Small intestine (tissue), 7 donors: ENCODE data around the gene PANX2. TPM values are rescaled to one million over a fixed set of nuclear protein-coding genes. Genes with fewer than 3 reads are reported as not detected.

Experiments
- DNase-seq, 2 donors: peaks; one replicate each; pipeline versions ENCODE4 v3.0.0 to v3.0.0-alpha.2; 2013
- FAIRE-seq: peaks from 2 replicates; lab custom pipeline; 2012; peaks lifted over from hg19 to GRCh38; lab: Jason Lieb, UNC
- H3K27ac ChIP-seq, 3 donors: one replicate each; pipeline ENCODE4 v1.5.1; 2013; ENCODE audit warnings: low read length in 2 of 3, mild to moderate bottlenecking in 2 of 3, control low read depth in 1 of 3, inconsistent platforms in 1 of 3, low read depth in 1 of 3, moderate library complexity in 1 of 3
- H3K27me3 ChIP-seq, 3 donors: one replicate each; pipeline ENCODE4 v1.6.1; 2013; ENCODE audit warnings: low read length in 3 of 3, inconsistent platforms in 1 of 3; ENCODE audit not compliant: control insufficient read depth in 3 of 3, insufficient read depth in 3 of 3
- H3K36me3 ChIP-seq, 3 donors: one replicate each; pipeline ENCODE4 v1.6.1; 2013; ENCODE audit warnings: low read length in 3 of 3, inconsistent platforms in 1 of 3, low read depth in 1 of 3, mild to moderate bottlenecking in 1 of 3, moderate library complexity in 1 of 3; ENCODE audit not compliant: control insufficient read depth in 3 of 3, insufficient read depth in 2 of 3
- H3K4me1 ChIP-seq, 3 donors: one replicate each; pipeline ENCODE4 v1.6.1; 2013; ENCODE audit warnings: low read length in 2 of 3, inconsistent platforms in 1 of 3, low read depth in 1 of 3, mild to moderate bottlenecking in 1 of 3, moderate library complexity in 1 of 3; ENCODE audit not compliant: control insufficient read depth in 3 of 3, insufficient read depth in 2 of 3
- H3K4me3 ChIP-seq, 3 donors: one replicate each; pipeline ENCODE4 v1.5.1; 2013; ENCODE audit warnings: low read length in 3 of 3, control low read depth in 1 of 3, inconsistent platforms in 1 of 3, low read depth in 1 of 3, mild to moderate bottlenecking in 1 of 3, moderate library complexity in 1 of 3
- H3K9me3 ChIP-seq, 2 donors: one replicate each; pipeline ENCODE4 v1.6.1; 2013; ENCODE audit warnings: low read depth in 1 of 2, low read length in 1 of 2; ENCODE audit not compliant: control insufficient read depth in 2 of 2, insufficient read depth in 1 of 2
- WGBS, 3 donors: extraction: QIAGEN DNeasy Blood & Tissue Kit; methylation state at CpG; one replicate each; pipeline ENCODE4 v1.1.7; 2013; 5-methylcytosine and 5-hydroxymethylcytosine counted together
- polyA plus RNA-seq, 4 donors: library from polyadenylated mRNA; stranded (reverse) in 3 of 4; unstranded in 1 of 4; fragments of 200-250 nt in 3 of 4; fragments of 120-200 nt in 1 of 4; gene quantifications; one replicate each; pipeline versions ENCODE4 v1.2.1 to v1.2.3, GENCODE V29; 2013
- donor health status: healthy with polysubstance abuse.
- donor health status: control.
- donor health status: control.
- donor health status: Bipolar disorder and iron deficiency.
- donor health status: healthy.

PANX2 gene
- polyA plus RNA-seq, 4 donors, result 0.12 to 0.36 TPM; not detected in 2

GRCh38 chr22:50173311-50173982 lies 2.9 kb downstream of the PANX2 start:
- DNase-seq, result no peak
- no peaks in the 10 kb centered on the region for H3K9me3 ChIP-seq
- 71 to 89% (median 74%) methylated on average over 26 of the region's 26 CpGs for WGBS, 3 donors
- no peak for FAIRE-seq
- no peaks in the 10 kb centered on the region for H3K36me3 ChIP-seq
- H3K27me3 ChIP-seq, result peaks cover 0 to 15% (median 5%) of the 10 kb centered on the region in 3 donors
- no peak overlapping the region for H3K27ac ChIP-seq
- peaks cover 0 to 9% (median 0%) of the 10 kb centered on the region in 3 donors for H3K4me1 ChIP-seq
- no peak overlapping the region for H3K4me3 ChIP-seq

GRCh38 chr22:50173983-50174355 lies 3.4 kb downstream of the PANX2 start:
- DNase-seq (no peak), FAIRE-seq (no peak)
- H3K36me3 ChIP-seq, result no peaks in the 10 kb centered on the region
- peaks cover 0 to 9% (median 0%) of the 10 kb centered on the region in 3 donors for H3K4me1 ChIP-seq
- 85 to 95% (median 93%) methylated on average over 6 of the region's 6 CpGs for WGBS, 3 donors
- H3K9me3 ChIP-seq, result no peaks in the 10 kb centered on the region
- peaks cover 0 to 12% (median 5%) of the 10 kb centered on the region in 3 donors for H3K27me3 ChIP-seq
- H3K27ac ChIP-seq, result no peak overlapping the region
- H3K4me3 ChIP-seq, result no peak overlapping the region

GRCh38 chr22:50174382-50175190 lies 4.1 kb downstream of the PANX2 start:
- 82 to 87% (median 85%) methylated on average over 24 to 27 of the region's 27 CpGs for WGBS, 3 donors
- FAIRE-seq (no peak), DNase-seq (no peak)
- peaks cover 0 to 7% (median 5%) of the 10 kb centered on the region in 3 donors for H3K27me3 ChIP-seq
- no peak overlapping the region for H3K4me3 ChIP-seq
- no peaks in the 10 kb centered on the region for H3K9me3 ChIP-seq
- no peak overlapping the region for H3K27ac ChIP-seq
- H3K36me3 ChIP-seq, result no peaks in the 10 kb centered on the region
- H3K4me1 ChIP-seq, result peaks cover 0 to 9% (median 0%) of the 10 kb centered on the region in 3 donors

- peaks cover 0 to 7% (median 5%) of the 10 kb centered on the region in 3 donors for H3K27me3 ChIP-seq
- no peaks in the 10 kb centered on the region for H3K9me3 ChIP-seq
- H3K36me3 ChIP-seq, result no peaks in the 10 kb centered on the region
- no peak for FAIRE-seq
- WGBS, 3 donors, result 72 to 90% (median 89%) methylated on average over 4 to 6 of the region's 6 CpGs
- H3K4me3 ChIP-seq, result no peak overlapping the region
- H3K4me1 ChIP-seq, result peaks cover 0 to 9% (median 0%) of the 10 kb centered on the region in 3 donors
- no peak for DNase-seq
- H3K27ac ChIP-seq, result no peak overlapping the region
Measured at GRCh38 chr22:50175191-50175461, 4.6 kb downstream of the PANX2 start.

- Histone ChIP-seq H3K27ac (no peak overlapping the region), H3K4me3 (no peak overlapping the region), H3K27me3 (peaks cover 0 to 5% (median under 1%) of the 10 kb centered on the region in 3 donors), H3K36me3 (no peaks in the 10 kb centered on the region), H3K9me3 (no peaks in the 10 kb centered on the region), H3K4me1 (peaks cover 0 to 8% (median 0%) of the 10 kb centered on the region in 3 donors)
- FAIRE-seq (no peak), DNase-seq (no peak)
- 69 to 77% (median 75%) methylated on average over 27 of the region's 27 CpGs for whole genome bisulfite sequencing, 3 donors
Measured at GRCh38 chr22:50175921-50176849, 5.7 kb downstream of the PANX2 start.

GRCh38 chr22:50176850-50177536 lies 6.5 kb downstream of the PANX2 start:
- Histone ChIP-seq H3K9me3 (no peaks in the 10 kb centered on the region), H3K4me1 (peaks cover 0 to under 1% (median 0%) of the 10 kb centered on the region in 3 donors), H3K27ac (no peak overlapping the region), H3K4me3 (no peak overlapping the region), H3K27me3 (no peaks in the 10 kb centered on the region), H3K36me3 (no peaks in the 10 kb centered on the region)
- 95 to 97% (median 96%) methylated on average over 74 to 76 of the region's 76 CpGs for WGBS, 3 donors
- FAIRE-seq, result no peak
- DNase-seq, result no peak

- FAIRE-seq (no peak), DNase-seq (no peak)
- no peak overlapping the region for H3K4me3 ChIP-seq
- H3K4me1 ChIP-seq, result no peaks in the 10 kb centered on the region
- no peaks in the 10 kb centered on the region for H3K36me3 ChIP-seq
- H3K27me3 ChIP-seq, result no peaks in the 10 kb centered on the region
- H3K9me3 ChIP-seq, result no peaks in the 10 kb centered on the region
- H3K27ac ChIP-seq, result no peak overlapping the region
- 72 to 89% (median 80%) methylated on average over 62 to 98 of the region's 98 CpGs for WGBS, 3 donors
Measured at GRCh38 chr22:50177537-50178470, 7.3 kb downstream of the PANX2 start.
